SK-N-MC (cell line): ENCODE data around the gene TXLNA.
A peak's percentile ranks its signal among the peaks of the same experiment; 100 is the strongest.

Experiments used
- DNase-seq: peaks from one replicate; pipeline ENCODE4 v3.0.0-alpha.2; 2011; ENCODE audit warnings: low read depth, low spot score
- H3K27ac ChIP-seq: fragments of 200-600 bp; sonication (generic); 2 replicates; pipeline ENCODE4 v1.5.1; 2016; ENCODE audit warnings: mixed run types
- H3K36me3 ChIP-seq: fragments of 200-600 bp; sonication (generic); 2 replicates; pipeline ENCODE4 v1.6.1; 2017; ENCODE audit warnings: antibody characterized with exemption, low read length, mixed read lengths; ENCODE audit not compliant: insufficient read depth
- H3K4me3 ChIP-seq: fragments of 200-600 bp; sonication (generic); 2 replicates; pipeline ENCODE4 v1.5.1; 2016
- H3K9ac ChIP-seq: fragments of 200-600 bp; sonication (generic); 2 replicates; pipeline ENCODE4 v1.8.0; 2017; ENCODE audit warnings: mixed run types, mixed read lengths; ENCODE audit not compliant: insufficient read length
- H3K9me3 ChIP-seq: fragments of 200-600 bp; sonication (generic); 2 replicates; pipeline ENCODE4 v1.6.1; 2017; ENCODE audit warnings: low read depth, mild to moderate bottlenecking, antibody characterized with exemption, low read length, moderate library complexity, mixed read lengths
- EZH2 ChIP-seq: fragments of 200-600 bp; sonication (generic); IDR thresholded peaks from one replicate; pipeline ENCODE4 v1.6.1; 2017; ENCODE audit warnings: antibody characterized with exemption
- FOXP2 ChIP-seq: optimal IDR thresholded peaks from 2 replicates; pipeline ENCODE3; 2011; ENCODE audit warnings: mild to moderate bottlenecking, moderate library complexity; ENCODE audit not compliant: insufficient read depth; ENCODE audit errors: extremely low read length, control extremely low read depth
- POLR2AphosphoS5 ChIP-seq: IDR thresholded peaks from 2 replicates; pipeline ENCODE4 v1.6.1; 2012; ENCODE audit warnings: mild to moderate bottlenecking, low read depth, low read length, borderline replicate concordance

The TXLNA gene

DNA sequence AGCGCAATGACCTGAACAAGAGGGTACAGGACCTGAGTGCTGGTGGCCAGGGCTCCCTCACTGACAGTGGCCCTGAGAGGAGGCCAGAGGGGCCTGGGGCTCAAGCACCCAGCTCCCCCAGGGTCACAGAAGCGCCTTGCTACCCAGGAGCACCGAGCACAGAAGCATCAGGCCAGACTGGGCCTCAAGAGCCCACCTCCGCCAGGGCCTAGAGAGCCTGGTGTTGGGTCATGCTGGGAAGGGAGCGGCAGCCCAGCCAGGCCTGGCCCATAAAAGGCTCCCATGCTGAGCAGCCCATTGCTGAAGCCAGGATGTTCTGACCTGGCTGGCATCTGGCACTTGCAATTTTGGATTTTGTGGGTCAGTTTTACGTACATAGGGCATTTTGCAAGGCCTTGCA is 15.5 kb downstream of the TXLNA start:
- Histone ChIP-seq H3K9me3 (no peaks in the 10 kb centered on the region), H3K36me3 (peaks cover 36% of the 10 kb centered on the region; the same call in 1 of the 2 replicates), H3K4me3 (no peak overlapping the region), H3K27ac (no peak overlapping the region), H3K9ac (no peak overlapping the region)
- no peak for DNase-seq
- TF ChIP-seq FOXP2 (no peak), POLR2AphosphoS5 (no peak), EZH2 (no peak)

DNA sequence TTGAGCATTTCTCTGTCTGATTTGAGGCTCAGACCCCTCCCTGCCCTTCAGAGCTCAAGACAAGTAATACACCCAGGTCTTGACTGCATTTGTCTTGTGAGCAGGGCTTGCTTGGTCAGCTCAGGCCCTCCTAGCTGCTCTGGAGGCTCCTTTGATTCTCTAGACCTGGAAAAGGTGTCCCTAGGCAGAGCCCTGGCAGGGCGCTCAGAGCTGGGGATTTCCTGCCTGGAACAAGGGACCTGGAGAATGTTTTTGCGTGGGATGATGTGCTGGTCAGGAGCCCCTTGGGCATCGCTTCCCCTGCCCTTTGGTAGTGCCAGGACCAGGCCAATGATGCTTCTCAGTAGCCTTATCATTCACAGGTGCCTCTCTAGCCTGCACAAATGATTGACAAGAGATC is 16.1 kb downstream of the TXLNA start:
- TF ChIP-seq POLR2AphosphoS5 (no peak), FOXP2 (no peak), EZH2 (no peak)
- Histone ChIP-seq H3K36me3 (peaks cover 30% of the 10 kb centered on the region; the same call in 1 of the 2 replicates), H3K9me3 (no peaks in the 10 kb centered on the region), H3K27ac (no peak overlapping the region), H3K9ac (no peak overlapping the region), H3K4me3 (no peak overlapping the region)
- no peak for DNase-seq

DNA sequence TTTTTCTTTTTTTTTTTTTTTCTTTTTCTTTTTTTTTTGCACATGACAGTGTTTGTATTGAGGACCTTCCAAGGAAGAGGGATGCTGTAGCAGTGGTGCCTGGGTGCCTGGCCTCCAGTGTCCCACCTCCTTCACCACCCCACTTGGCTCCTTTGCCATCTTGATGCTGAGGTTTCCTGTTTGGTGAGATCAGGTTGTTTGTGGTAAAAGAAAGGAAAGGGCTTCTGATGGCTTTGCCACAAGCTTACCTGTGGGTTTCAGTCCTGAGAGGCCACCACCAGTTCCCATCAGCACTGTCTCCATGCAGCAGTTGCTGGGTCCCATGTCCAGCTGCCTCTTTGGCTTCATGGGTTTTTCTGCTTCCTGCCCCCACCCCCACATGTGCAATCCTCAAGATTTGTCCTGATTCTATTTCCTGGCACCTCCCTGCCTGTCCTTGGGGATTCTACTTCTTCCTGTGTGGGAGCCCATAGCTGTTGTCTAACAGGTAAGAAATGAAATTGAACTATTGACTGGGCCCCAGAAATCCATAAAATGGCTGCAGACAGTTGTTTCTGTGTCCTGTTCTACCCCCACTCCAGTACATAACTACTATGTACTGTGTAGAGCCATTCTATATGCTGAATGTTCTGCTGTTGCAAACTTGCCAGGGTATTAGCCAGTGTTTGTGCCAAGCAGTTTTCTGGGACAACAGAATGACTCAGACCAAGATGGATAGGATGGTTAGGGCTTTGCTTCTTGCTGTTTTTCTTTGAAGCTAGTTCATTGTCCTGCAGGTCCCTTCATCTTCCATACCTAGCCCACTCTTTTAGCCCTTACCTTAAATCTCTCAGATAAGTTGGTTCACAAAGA is 16.7 kb downstream of the TXLNA start:
- 0 out of 2 replicates have a peak overlapping the region, but pooled peaks have one; percentile 19 for H3K27ac ChIP-seq
- H3K4me3 ChIP-seq = no peak overlapping the region
- no peak for DNase-seq
- H3K36me3 ChIP-seq = peaks cover 26% of the 10 kb centered on the region; the same call in 1 of the 2 replicates
- no peaks in the 10 kb centered on the region for H3K9me3 ChIP-seq
- no peak for TF ChIP-seq POLR2AphosphoS5
- no peak for TF ChIP-seq EZH2
- TF ChIP-seq FOXP2 = no peak
- H3K9ac ChIP-seq = no peak overlapping the region

GRCh38 chr1:32197074-32197473 is 17.6 kb downstream of the TXLNA start:
- Histone ChIP-seq H3K4me3 (no peak overlapping the region), H3K36me3 (peaks cover 24% of the 10 kb centered on the region; the same call in 1 of the 2 replicates), H3K9ac (no peak overlapping the region), H3K9me3 (no peaks in the 10 kb centered on the region), H3K27ac (no peak overlapping the region)
- TF ChIP-seq FOXP2 (no peak), EZH2 (no peak), POLR2AphosphoS5 (no peak)
- no peak for DNase-seq

GRCh38 chr1:32197837-32198236 is 18.4 kb downstream of the TXLNA start:
- H3K4me3 ChIP-seq = no peak overlapping the region
- peaks cover 20% of the 10 kb centered on the region; the same call in 1 of the 2 replicates for H3K36me3 ChIP-seq

DNA sequence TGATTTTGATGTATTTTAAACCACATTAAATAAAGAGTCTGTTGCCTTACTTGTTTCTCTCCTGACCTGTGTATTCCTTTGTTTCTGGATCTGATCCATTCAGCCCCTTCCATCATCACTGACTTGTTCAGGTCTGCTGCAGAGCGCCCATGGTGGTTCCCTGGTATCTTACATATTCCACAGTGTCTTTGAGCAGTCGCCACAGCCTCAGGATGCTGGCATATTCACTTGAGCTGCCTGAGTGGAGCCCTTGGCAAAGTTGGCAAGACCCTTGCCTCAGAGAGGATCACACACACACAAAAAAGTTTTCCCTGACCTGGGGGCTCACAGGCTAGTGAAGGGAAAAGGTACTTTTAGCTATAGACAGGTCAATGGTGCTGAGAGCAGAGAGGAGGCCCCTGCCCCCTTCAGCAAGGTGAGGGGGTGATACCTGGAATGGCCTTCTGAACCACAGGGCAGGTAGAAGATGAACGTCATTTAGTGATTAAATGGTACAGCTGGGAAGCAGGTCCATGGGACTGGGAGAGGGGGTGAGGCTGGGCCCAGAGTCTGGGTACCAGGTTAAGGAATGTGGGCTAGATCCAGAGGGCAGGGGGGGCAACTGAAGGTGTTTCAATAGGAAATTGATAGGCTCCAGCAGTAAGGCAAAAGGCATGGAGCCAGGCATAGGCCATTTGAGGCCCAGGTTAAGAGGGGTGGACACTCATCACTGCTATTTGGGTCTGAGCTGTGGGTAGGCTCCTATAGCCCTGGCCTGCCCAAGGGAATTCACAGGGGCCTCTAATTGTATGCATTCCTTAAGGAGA is 19.0 kb downstream of the TXLNA start:
- DNase-seq = no peak
- Histone ChIP-seq H3K27ac (no peak overlapping the region), H3K9ac (no peak overlapping the region), H3K4me3 (no peak overlapping the region), H3K9me3 (no peaks in the 10 kb centered on the region), H3K36me3 (peaks cover 18% of the 10 kb centered on the region; the same call in 1 of the 2 replicates)
- no peak for TF ChIP-seq EZH2
- TF ChIP-seq FOXP2 = no peak
- no peak for TF ChIP-seq POLR2AphosphoS5

More at GRCh38 chr1:32197837-32198236, 18.4 kb downstream of the TXLNA start:
- TF ChIP-seq EZH2 (no peak), FOXP2 (no peak), POLR2AphosphoS5 (no peak)
- no peak for DNase-seq
- no peak overlapping the region for H3K27ac ChIP-seq
- H3K9me3 ChIP-seq = no peaks in the 10 kb centered on the region
- H3K9ac ChIP-seq = no peak overlapping the region

GRCh38 chr1:32199043-32199716 is 19.7 kb downstream of the TXLNA start:
- DNase-seq = no peak
- no peak overlapping the region for H3K9ac ChIP-seq
- H3K9me3 ChIP-seq = no peaks in the 10 kb centered on the region
- H3K4me3 ChIP-seq = no peak overlapping the region
- H3K36me3 ChIP-seq = peaks cover 14% of the 10 kb centered on the region; the same call in 1 of the 2 replicates
- H3K27ac ChIP-seq = no peak overlapping the region
- no peak for TF ChIP-seq POLR2AphosphoS5
- no peak for TF ChIP-seq FOXP2
- TF ChIP-seq EZH2 = no peak

- TF ChIP-seq FOXP2 = no peak
- TF ChIP-seq EZH2 = no peak
- no peak for TF ChIP-seq POLR2AphosphoS5
- Histone ChIP-seq H3K36me3 (peaks cover 10% of the 10 kb centered on the region; the same call in 1 of the 2 replicates), H3K9ac (no peak overlapping the region), H3K27ac (peak overlapping the region; percentile 79; the same call in 1 of the 2 replicates), H3K4me3 (peak overlapping the region; percentile 96), H3K9me3 (no peaks in the 10 kb centered on the region)
- DNase-seq = no peak
These were observed 20.2 kb downstream of the TXLNA start for GRCh38 chr1:32199717-32200072.
